Activated CD8-positive, alpha-beta T cell treated with anti-CD3 and anti-CD28 coated beads, Interleukin-2, amount 10 ng/mL, durations not matched to agents 7 days and 5 days (primary cell): ENCODE data around the gene IL18RAP. TPM values are rescaled to one million over a fixed set of nuclear protein-coding genes. Genes with fewer than 3 reads are reported as not detected.
A peak's percentile ranks its signal among the peaks of the same experiment; 100 is the strongest.

Experiments used
- ATAC-seq: fragments of 150-1000 bp; cut with Tn5 transposase; one replicate; pipeline ENCODE4 v1.10.0; 2021; ENCODE audit warnings: moderate library complexity
- CTCF ChIA-PET: fragments of 350-600 bp; sonication (Branson Sonifier 250); formaldehyde crosslinking; loops from one replicate; lab custom pipeline; 2021; ENCODE audit warnings: antibody characterized with exemption; lab: Charles Lee
- POLR2A ChIA-PET: fragments of 350-600 bp; sonication (Branson Sonifier 250); formaldehyde crosslinking; loops from one replicate; lab custom pipeline; 2021; ENCODE audit warnings: antibody characterized with exemption; lab: Charles Lee
- DNase-seq: peaks from one replicate; pipeline ENCODE4 v3.0.0-alpha.2; 2020
- H3K27ac Mint-ChIP-seq: one replicate; pipeline ENCODE4 v1.8.0; 2021; ENCODE audit warnings: mild to moderate bottlenecking, mixed read lengths
- H3K27me3 Mint-ChIP-seq: one replicate; pipeline ENCODE4 v1.8.0; 2021; ENCODE audit warnings: low read depth, mixed read lengths
- H3K36me3 Mint-ChIP-seq: one replicate; pipeline ENCODE4 v1.8.0; 2021; ENCODE audit warnings: low read depth, mixed read lengths
- H3K4me1 Mint-ChIP-seq: one replicate; pipeline ENCODE4 v1.8.0; 2021; ENCODE audit warnings: low read depth, mixed read lengths
- H3K4me3 Mint-ChIP-seq: one replicate; pipeline ENCODE4 v1.8.0; 2021; ENCODE audit warnings: mild to moderate bottlenecking, mixed read lengths
- H3K9me3 Mint-ChIP-seq: one replicate; pipeline ENCODE4 v1.8.0; 2022; ENCODE audit warnings: mixed read lengths; ENCODE audit not compliant: insufficient read depth
- total RNA-seq, 2 experiments: library from RNA; stranded (reverse); gene quantifications; one replicate each; pipeline ENCODE4 v1.2.3, GENCODE V29; 2021

The IL18RAP gene
- total RNA-seq: 10 to 100 TPM; 22.7 to 25.2 TPM

- ATAC-seq: no peak
Observed at GRCh38 chr2:102422910-102423309, at the start of gene IL18RAP. IL18RAP (plus strand) TSS chr2:102423160; CDS start chr2:102423278, 118 bp downstream.

GRCh38 chr2:102376052-102376591 lies 46.8 kb upstream of the IL18RAP start:
- H3K27me3 Mint-ChIP-seq: no peaks in the 10 kb centered on the region
- peaks cover 7% of the 10 kb centered on the region for H3K4me1 Mint-ChIP-seq
- no peak overlapping the region for H3K4me3 Mint-ChIP-seq
- peaks cover 90% of the 10 kb centered on the region for H3K36me3 Mint-ChIP-seq
- CTCF ChIA-PET: interaction anchor here (1.3 kb wide), 1 partner anchor 122 kb away, joined by 4 read pairs; no protein-coding TSS in a partner anchor
- peak overlapping the region; percentile 12 for H3K27ac Mint-ChIP-seq
- ATAC-seq: no peak
- POLR2A ChIA-PET: interaction anchor here (0.7 kb wide), 1 partner anchor 18 kb away, joined by 3 read pairs; no protein-coding TSS in a partner anchor
- DNase-seq: no peak
- peaks cover 26% of the 10 kb centered on the region for H3K9me3 Mint-ChIP-seq

More at GRCh38 chr2:102422910-102423309, at the start of gene IL18RAP:
- peak within 1 kb of the TSS; percentile 1 for H3K4me3 Mint-ChIP-seq
- H3K36me3 Mint-ChIP-seq: peaks cover 84% of the 10 kb centered on the region
- peaks cover 6% of the 10 kb centered on the region for H3K9me3 Mint-ChIP-seq
- DNase-seq: no peak
- H3K27me3 Mint-ChIP-seq: no peaks in the 10 kb centered on the region
- H3K4me1 Mint-ChIP-seq: peaks cover 82% of the 10 kb centered on the region
- ChIA-PET POLR2A (no interaction called here), CTCF (interaction anchor here (1.2 to 4.4 kb wide), 6 partner anchors 20 to 182 kb away, joined by 3 to 39 read pairs (median 3); no protein-coding TSS in a partner anchor)
- peak within 1 kb of the TSS; percentile 62 for H3K27ac Mint-ChIP-seq

GRCh38 chr2:102383722-102384121 lies 39.2 kb upstream of the IL18RAP start:
- H3K36me3 Mint-ChIP-seq: peaks cover 93% of the 10 kb centered on the region
- ChIA-PET POLR2A (no interaction called here), CTCF (interaction anchor here (1.1 to 1.5 kb wide), 5 partner anchors 36 to 130 kb away, joined by 3 read pairs; no protein-coding TSS in a partner anchor)
- no peak for ATAC-seq
- H3K4me3 Mint-ChIP-seq: no peak overlapping the region
- H3K27me3 Mint-ChIP-seq: no peaks in the 10 kb centered on the region
- no peak for DNase-seq
- H3K27ac Mint-ChIP-seq: no peak overlapping the region
- H3K9me3 Mint-ChIP-seq: peaks cover 25% of the 10 kb centered on the region
- H3K4me1 Mint-ChIP-seq: peaks cover 3% of the 10 kb centered on the region

- H3K4me1 Mint-ChIP-seq: peaks cover 3% of the 10 kb centered on the region
- H3K27me3 Mint-ChIP-seq: no peaks in the 10 kb centered on the region
- peaks cover 92% of the 10 kb centered on the region for H3K36me3 Mint-ChIP-seq
- H3K27ac Mint-ChIP-seq: no peak overlapping the region
- CTCF ChIA-PET: interaction anchor here (0.8 to 1.2 kb wide), 2 partner anchors 45 to 145 kb away, joined by 3 read pairs; no protein-coding TSS in a partner anchor
- H3K9me3 Mint-ChIP-seq: peaks cover 25% of the 10 kb centered on the region
- ATAC-seq (no peak), DNase-seq (no peak)
- POLR2A ChIA-PET: no interaction called here
- no peak overlapping the region for H3K4me3 Mint-ChIP-seq
Observed at GRCh38 chr2:102385522-102385921, 37.4 kb upstream of the IL18RAP start.

GRCh38 chr2:102386004-102386403 lies 37.0 kb upstream of the IL18RAP start:
- POLR2A ChIA-PET: no interaction called here
- Mint-ChIP-seq H3K9me3 (peaks cover 25% of the 10 kb centered on the region), H3K4me3 (no peak overlapping the region), H3K27me3 (no peaks in the 10 kb centered on the region), H3K4me1 (peaks cover 5% of the 10 kb centered on the region), H3K27ac (no peak overlapping the region), H3K36me3 (peaks cover 89% of the 10 kb centered on the region)
- CTCF ChIA-PET: interaction anchor here (0.8 to 1.2 kb wide), 2 partner anchors 44 to 146 kb away, joined by 3 read pairs; no protein-coding TSS in a partner anchor
- no peak for ATAC-seq
- no peak for DNase-seq

- no peak for ATAC-seq
Observed at GRCh38 chr2:102386867-102387541, 36.0 kb upstream of the IL18RAP start.

GRCh38 chr2:102387763-102388546 lies 35.0 kb upstream of the IL18RAP start:
- H3K27me3 Mint-ChIP-seq: no peaks in the 10 kb centered on the region
- ChIA-PET POLR2A (no interaction called here), CTCF (interaction anchor here (1.2 kb wide), 1 partner anchor 56 kb away, joined by 3 read pairs; no protein-coding TSS in a partner anchor)
- peaks cover 9% of the 10 kb centered on the region for H3K4me1 Mint-ChIP-seq
- H3K27ac Mint-ChIP-seq: peak overlapping the region; percentile 63
- H3K4me3 Mint-ChIP-seq: no peak overlapping the region
- ATAC-seq: no peak
- DNase-seq: no peak
- H3K36me3 Mint-ChIP-seq: peaks cover 86% of the 10 kb centered on the region
- H3K9me3 Mint-ChIP-seq: peaks cover 18% of the 10 kb centered on the region

More at GRCh38 chr2:102386867-102387541, 36.0 kb upstream of the IL18RAP start:
- peaks cover 89% of the 10 kb centered on the region for H3K36me3 Mint-ChIP-seq
- DNase-seq: no peak
- POLR2A ChIA-PET: no interaction called here
- H3K27me3 Mint-ChIP-seq: no peaks in the 10 kb centered on the region
- H3K4me1 Mint-ChIP-seq: peaks cover 12% of the 10 kb centered on the region
- peaks cover 25% of the 10 kb centered on the region for H3K9me3 Mint-ChIP-seq
- CTCF ChIA-PET: no interaction called here
- no peak overlapping the region for H3K27ac Mint-ChIP-seq
- H3K4me3 Mint-ChIP-seq: no peak overlapping the region

GRCh38 chr2:102391565-102391964 lies 31.4 kb upstream of the IL18RAP start:
- H3K9me3 Mint-ChIP-seq: no peaks in the 10 kb centered on the region
- no peak overlapping the region for H3K27ac Mint-ChIP-seq
- DNase-seq (no peak), ATAC-seq (no peak)
- peaks cover 65% of the 10 kb centered on the region for H3K36me3 Mint-ChIP-seq
- CTCF ChIA-PET: interaction anchor here (1.3 to 1.4 kb wide), 4 partner anchors 24 to 151 kb away, joined by 3 to 5 read pairs (median 4); no protein-coding TSS in a partner anchor
- POLR2A ChIA-PET: no interaction called here
- H3K4me1 Mint-ChIP-seq: peaks cover 9% of the 10 kb centered on the region
- no peak overlapping the region for H3K4me3 Mint-ChIP-seq
- no peaks in the 10 kb centered on the region for H3K27me3 Mint-ChIP-seq

GRCh38 chr2:102392096-102392495 lies 30.9 kb upstream of the IL18RAP start:
- Mint-ChIP-seq H3K9me3 (no peaks in the 10 kb centered on the region), H3K4me1 (peaks cover 9% of the 10 kb centered on the region), H3K36me3 (peaks cover 65% of the 10 kb centered on the region), H3K4me3 (no peak overlapping the region), H3K27me3 (no peaks in the 10 kb centered on the region), H3K27ac (no peak overlapping the region)
- POLR2A ChIA-PET: no interaction called here
- ATAC-seq: no peak
- CTCF ChIA-PET: interaction anchor here (1.3 to 1.4 kb wide), 4 partner anchors 25 to 151 kb away, joined by 3 to 5 read pairs (median 4); no protein-coding TSS in a partner anchor
- DNase-seq: no peak

- ATAC-seq (no peak), DNase-seq (no peak)
- peaks cover 58% of the 10 kb centered on the region for H3K36me3 Mint-ChIP-seq
- ChIA-PET POLR2A (no interaction called here), CTCF (interaction anchor here (1.7 kb wide), 1 partner anchor 50 kb away, joined by 7 read pairs; no protein-coding TSS in a partner anchor)
- no peak overlapping the region for H3K27ac Mint-ChIP-seq
- H3K9me3 Mint-ChIP-seq: no peaks in the 10 kb centered on the region
- H3K27me3 Mint-ChIP-seq: no peaks in the 10 kb centered on the region
- H3K4me3 Mint-ChIP-seq: no peak overlapping the region
- peaks cover 9% of the 10 kb centered on the region for H3K4me1 Mint-ChIP-seq
Observed at GRCh38 chr2:102392942-102393341, 30.0 kb upstream of the IL18RAP start.

GRCh38 chr2:102396012-102396411 lies 26.9 kb upstream of the IL18RAP start:
- no peaks in the 10 kb centered on the region for H3K27me3 Mint-ChIP-seq
- H3K4me1 Mint-ChIP-seq: peaks cover 28% of the 10 kb centered on the region
- CTCF ChIA-PET: no interaction called here
- POLR2A ChIA-PET: no interaction called here
- DNase-seq (no peak), ATAC-seq (no peak)
- H3K36me3 Mint-ChIP-seq: peaks cover 49% of the 10 kb centered on the region
- H3K4me3 Mint-ChIP-seq: no peak overlapping the region
- no peak overlapping the region for H3K27ac Mint-ChIP-seq
- H3K9me3 Mint-ChIP-seq: no peaks in the 10 kb centered on the region
